ENCODE measurements around the gene NLRP10.
A peak's percentile ranks its signal among the peaks of the same experiment; 100 is the strongest.

GRCh38 chr11:7986768-7987559, 21.7 kb upstream of the NLRP10 start, which contains the start of gene EIF3F:
- TF ChIP-seq POLR2AphosphoS5 (IDR thresholded peaks at IDR 0.05; ENCODE audit: low read depth, low read length) (peak; percentile 59; the same call in 1 of the 2 replicates), TAF1 (IDR thresholded peaks at IDR 0.05; ENCODE audit: borderline replicate concordance, insufficient read depth, low read length) (peak; percentile 52; the same call in 1 of the 2 replicates)
